ENCODE measurements around the gene LGR5. TPM values are rescaled to one million over a fixed set of nuclear protein-coding genes. Genes with fewer than 3 reads are reported as not detected.

Gene LGR5
- total RNA-seq, 1 donor from 2014 or later, result 13.8 TPM

DNA sequence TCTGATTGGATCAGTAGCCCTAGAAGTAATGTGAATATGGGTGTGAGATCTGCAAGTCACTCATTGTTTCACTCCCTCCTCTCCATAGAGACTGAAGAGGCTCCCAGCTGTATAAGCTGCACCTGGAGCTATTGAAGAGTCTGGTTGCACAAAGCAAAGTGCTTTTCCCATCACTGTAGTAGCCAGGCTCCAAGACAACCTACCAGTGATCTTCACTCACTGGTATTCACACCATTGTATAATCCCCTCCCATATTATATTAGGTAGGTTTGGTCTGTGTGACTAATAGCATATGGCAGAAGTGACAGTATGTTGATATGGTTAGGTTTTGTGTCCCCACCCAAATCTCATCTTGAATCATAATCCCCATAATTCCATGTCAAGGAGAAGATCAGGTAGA, 159.6 kb downstream of the LGR5 start:
- no peak overlapping the region for H3K27ac Mint-ChIP-seq (ENCODE audit: unreplicated experiment)
- H3K36me3 Mint-ChIP-seq (ENCODE audit: low read depth), result no peaks in the 10 kb centered on the region
- no peak for TF ChIP-seq CTCF (IDR thresholded peaks at IDR 0.05)
- H3K27me3 Mint-ChIP-seq (ENCODE audit: low read depth), result no peaks in the 10 kb centered on the region
- H3K9me3 Mint-ChIP-seq (ENCODE audit: low read depth), result no peaks in the 10 kb centered on the region
- peaks cover 32% of the 10 kb centered on the region for H3K4me1 Mint-ChIP-seq (ENCODE audit: low read depth)
- no peak overlapping the region for H3K4me3 Mint-ChIP-seq (ENCODE audit: unreplicated experiment)
- DNase-seq (ENCODE audit: low spot score), result no peak

GRCh38 chr12:71601546-71601945, 161.9 kb downstream of the LGR5 start:
- Mint-ChIP-seq H3K36me3 (ENCODE audit: low read depth) (peaks cover 14% of the 10 kb centered on the region), H3K4me3 (ENCODE audit: unreplicated experiment) (no peak overlapping the region), H3K9me3 (ENCODE audit: low read depth) (no peaks in the 10 kb centered on the region), H3K27me3 (ENCODE audit: low read depth) (no peaks in the 10 kb centered on the region), H3K27ac (ENCODE audit: unreplicated experiment) (no peak overlapping the region), H3K4me1 (ENCODE audit: low read depth) (peaks cover 33% of the 10 kb centered on the region)
- no peak for TF ChIP-seq CTCF (IDR thresholded peaks at IDR 0.05)
- DNase-seq (ENCODE audit: low spot score), result no peak

GRCh38 chr12:71602761-71603577, 163.4 kb downstream of the LGR5 start:
- H3K9me3 Mint-ChIP-seq (ENCODE audit: low read depth), result no peaks in the 10 kb centered on the region
- DNase-seq (ENCODE audit: low spot score), result no peak
- H3K27me3 Mint-ChIP-seq (ENCODE audit: low read depth), result no peaks in the 10 kb centered on the region
- no peak overlapping the region for H3K4me3 Mint-ChIP-seq (ENCODE audit: unreplicated experiment)
- no peak overlapping the region for H3K27ac Mint-ChIP-seq (ENCODE audit: unreplicated experiment)
- peaks cover 25% of the 10 kb centered on the region for H3K36me3 Mint-ChIP-seq (ENCODE audit: low read depth)
- H3K4me1 Mint-ChIP-seq (ENCODE audit: low read depth), result peaks cover 33% of the 10 kb centered on the region
- no peak for TF ChIP-seq CTCF (IDR thresholded peaks at IDR 0.05)

GRCh38 chr12:71605039-71605438, 165.4 kb downstream of the LGR5 start:
- no peak for DNase-seq (ENCODE audit: low spot score)
- H3K4me1 Mint-ChIP-seq (ENCODE audit: low read depth), result peaks cover 33% of the 10 kb centered on the region
- H3K4me3 Mint-ChIP-seq (ENCODE audit: unreplicated experiment), result no peak overlapping the region
- H3K27ac Mint-ChIP-seq (ENCODE audit: unreplicated experiment), result no peak overlapping the region
- no peaks in the 10 kb centered on the region for H3K27me3 Mint-ChIP-seq (ENCODE audit: low read depth)
- peaks cover 37% of the 10 kb centered on the region for H3K36me3 Mint-ChIP-seq (ENCODE audit: low read depth)
- no peak for TF ChIP-seq CTCF (IDR thresholded peaks at IDR 0.05)
- no peaks in the 10 kb centered on the region for H3K9me3 Mint-ChIP-seq (ENCODE audit: low read depth)

- no peak overlapping the region for H3K27ac Mint-ChIP-seq (ENCODE audit: unreplicated experiment)
- no peak for DNase-seq (ENCODE audit: low spot score)
- no peak for TF ChIP-seq CTCF (IDR thresholded peaks at IDR 0.05)
- no peak overlapping the region for H3K4me3 Mint-ChIP-seq (ENCODE audit: unreplicated experiment)
- H3K36me3 Mint-ChIP-seq (ENCODE audit: low read depth), result peaks cover 56% of the 10 kb centered on the region
- peaks cover 16% of the 10 kb centered on the region for H3K4me1 Mint-ChIP-seq (ENCODE audit: low read depth)
- no peaks in the 10 kb centered on the region for H3K27me3 Mint-ChIP-seq (ENCODE audit: low read depth)
- H3K9me3 Mint-ChIP-seq (ENCODE audit: low read depth), result no peaks in the 10 kb centered on the region
These were observed 168.1 kb downstream of the LGR5 start for GRCh38 chr12:71607494-71608330.
